ENCODE measurements around the gene METTL16. TPM values are rescaled to one million over a fixed set of nuclear protein-coding genes. Genes with fewer than 3 reads are reported as not detected.

The METTL16 gene
- total and polyA plus RNA-seq, 7 donors: 6.5 to 33.2 (median 18.3) TPM

DNA sequence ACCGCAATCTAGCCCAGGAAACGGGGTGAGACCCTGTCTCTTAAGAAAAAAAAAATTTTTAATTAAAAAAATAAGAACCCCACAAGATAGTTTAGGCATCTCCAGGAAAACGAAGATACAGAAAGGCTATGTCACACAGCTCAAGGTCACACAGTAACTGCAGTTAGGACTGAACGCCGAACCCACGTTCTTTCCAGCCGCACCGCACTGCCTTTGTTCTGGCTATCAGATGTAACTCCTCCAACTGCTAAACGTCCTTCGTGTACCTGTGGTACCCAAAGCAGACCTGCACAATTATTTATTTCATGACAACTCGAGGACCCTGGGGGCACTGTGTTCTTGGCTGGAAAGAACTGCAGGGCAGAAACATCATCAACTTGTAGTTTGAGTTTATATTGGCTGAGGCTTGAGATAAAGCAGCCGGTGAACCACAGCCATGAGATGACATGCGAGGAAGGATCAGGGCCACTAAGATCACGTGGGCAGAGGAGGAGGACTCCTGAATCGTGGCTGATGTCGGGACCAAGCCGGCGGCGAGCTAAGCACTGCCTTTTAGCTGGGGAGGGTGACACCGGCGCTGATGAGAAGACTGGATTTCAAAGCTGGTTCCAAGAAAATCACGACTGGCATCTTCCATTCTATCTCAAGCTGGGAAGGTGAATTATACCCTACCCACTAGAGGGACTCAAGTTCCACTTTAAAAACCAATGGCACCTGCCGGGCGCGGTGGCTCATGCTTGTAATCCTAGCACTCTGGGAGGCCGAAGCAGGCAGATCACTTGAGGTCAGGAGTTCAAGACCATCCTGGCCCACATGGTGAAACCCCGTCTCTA is 90.2 kb downstream of the METTL16 start:
- Histone ChIP-seq H3K4me3 (peak overlapping the region in 1 of 4 donors; percentile 16), H3K4me1 (peaks cover 0 to 44% (median 25%) of the 10 kb centered on the region in 4 donors), H3K27me3 (no peaks in the 10 kb centered on the region), H3K27ac (peak overlapping the region; percentile 49 to 80 (median 52)), H3K36me3 (peaks cover 4 to 25% (median 6%) of the 10 kb centered on the region in 4 donors), H3K9me3 (no peaks in the 10 kb centered on the region)
- intact Hi-C loops (cut with DNase I): loop anchor here (5.0 kb wide), 1 partner anchor 286 kb away; no protein-coding TSS in a partner anchor
- DNase-seq: no peak
- TF ChIP-seq EP300 (IDR thresholded peaks at IDR 0.05) (peak in 1 of 4 donors; percentile 6), POLR2A (IDR thresholded peaks at IDR 0.05) (no peak), POLR2AphosphoS5 (IDR thresholded peaks at IDR 0.05) (peak in 3 of 4 donors; percentile 31 to 63 (median 38))
- TF ChIP-seq, protein P1, sequence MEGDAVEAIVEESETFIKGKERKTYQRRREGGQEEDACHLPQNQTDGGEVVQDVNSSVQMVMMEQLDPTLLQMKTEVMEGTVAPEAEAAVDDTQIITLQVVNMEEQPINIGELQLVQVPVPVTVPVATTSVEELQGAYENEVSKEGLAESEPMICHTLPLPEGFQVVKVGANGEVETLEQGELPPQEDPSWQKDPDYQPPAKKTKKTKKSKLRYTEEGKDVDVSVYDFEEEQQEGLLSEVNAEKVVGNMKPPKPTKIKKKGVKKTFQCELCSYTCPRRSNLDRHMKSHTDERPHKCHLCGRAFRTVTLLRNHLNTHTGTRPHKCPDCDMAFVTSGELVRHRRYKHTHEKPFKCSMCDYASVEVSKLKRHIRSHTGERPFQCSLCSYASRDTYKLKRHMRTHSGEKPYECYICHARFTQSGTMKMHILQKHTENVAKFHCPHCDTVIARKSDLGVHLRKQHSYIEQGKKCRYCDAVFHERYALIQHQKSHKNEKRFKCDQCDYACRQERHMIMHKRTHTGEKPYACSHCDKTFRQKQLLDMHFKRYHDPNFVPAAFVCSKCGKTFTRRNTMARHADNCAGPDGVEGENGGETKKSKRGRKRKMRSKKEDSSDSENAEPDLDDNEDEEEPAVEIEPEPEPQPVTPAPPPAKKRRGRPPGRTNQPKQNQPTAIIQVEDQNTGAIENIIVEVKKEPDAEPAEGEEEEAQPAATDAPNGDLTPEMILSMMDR (IDR thresholded peaks at IDR 0.05): peak in 2 of 4 experiments; percentile 14 to 16
- 87% methylated on average over 27 of the region's 27 CpGs for WGBS, 2 donors

DNA sequence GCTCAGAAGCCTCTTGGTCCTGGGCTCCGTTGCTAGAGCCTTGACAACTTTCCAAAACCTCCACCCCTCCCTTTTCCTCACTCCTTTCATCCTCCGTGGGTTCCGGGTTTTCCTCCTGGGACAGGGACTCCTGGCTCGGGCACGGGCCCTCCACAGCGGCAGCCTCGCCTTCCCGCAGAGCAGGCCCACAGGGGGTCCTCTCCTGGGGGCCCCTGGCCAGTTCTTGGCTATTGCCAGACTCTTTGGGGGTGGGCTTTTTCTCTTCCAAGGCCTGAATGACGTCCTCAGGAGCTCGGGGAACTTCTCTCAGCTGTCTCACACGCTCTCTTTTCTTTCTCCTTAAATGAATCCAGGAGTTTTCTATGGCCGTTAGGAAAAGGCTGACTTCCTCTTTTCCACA is 91.5 kb downstream of the METTL16 start:
- H3K9me3 ChIP-seq: no peaks in the 10 kb centered on the region
- peaks cover 0 to 55% (median 30%) of the 10 kb centered on the region in 4 donors for H3K4me1 ChIP-seq
- H3K4me3 ChIP-seq: no peak overlapping the region
- H3K27ac ChIP-seq: peak overlapping the region in 2 of 4 donors; percentile 78 to 80
- H3K36me3 ChIP-seq: peaks cover 4 to 20% (median 6%) of the 10 kb centered on the region in 4 donors
- intact Hi-C loops (cut with DNase I): loop anchor here (5.0 kb wide), 1 partner anchor 287 kb away; no protein-coding TSS in a partner anchor
- no peaks in the 10 kb centered on the region for H3K27me3 ChIP-seq
- no peak for TF ChIP-seq EP300 (IDR thresholded peaks at IDR 0.05)
- no peak for TF ChIP-seq POLR2A (IDR thresholded peaks at IDR 0.05)
- no peak for TF ChIP-seq POLR2AphosphoS5 (IDR thresholded peaks at IDR 0.05)
- TF ChIP-seq, protein P1 (IDR thresholded peaks at IDR 0.05): no peak
- DNase-seq: no peak
- 87 to 91% methylated on average over 12 of the region's 12 CpGs for WGBS, 2 donors

DNA sequence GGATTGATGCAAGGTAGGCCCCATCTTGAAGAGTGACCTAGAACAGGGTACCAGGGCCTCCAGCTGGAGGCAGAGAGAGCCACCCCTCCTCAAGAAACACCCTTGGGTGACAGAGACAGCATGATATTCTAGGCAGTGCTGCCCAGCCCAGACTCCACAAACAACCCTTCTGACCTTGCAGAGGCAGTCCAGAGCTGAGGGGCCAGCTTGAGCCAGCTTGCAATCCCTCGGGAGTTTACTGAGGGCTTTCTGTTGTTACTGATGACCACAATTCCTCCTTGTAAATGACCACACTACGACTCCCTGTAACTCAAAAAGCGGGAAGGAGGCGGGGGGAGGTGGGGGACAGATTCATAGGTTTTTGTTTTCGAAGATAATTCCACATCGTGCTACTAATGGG is 92.2 kb downstream of the METTL16 start:
- peak overlapping the region; percentile 78 to 81 (median 80) for H3K27ac ChIP-seq
- no peak overlapping the region for H3K4me3 ChIP-seq
- no peaks in the 10 kb centered on the region for H3K27me3 ChIP-seq
- WGBS, 2 donors: 89 to 91% methylated on average over 6 of the region's 6 CpGs
- peaks cover 4 to 26% (median 6%) of the 10 kb centered on the region in 4 donors for H3K36me3 ChIP-seq
- TF ChIP-seq POLR2AphosphoS5 (IDR thresholded peaks at IDR 0.05) (no peak), POLR2A (IDR thresholded peaks at IDR 0.05) (no peak), EP300 (IDR thresholded peaks at IDR 0.05) (no peak)
- TF ChIP-seq, protein P1 (IDR thresholded peaks at IDR 0.05): no peak
- H3K4me1 ChIP-seq: peaks cover 0 to 55% (median 30%) of the 10 kb centered on the region in 4 donors
- intact Hi-C loops (cut with DNase I): loop anchor here (10.0 kb wide), 3 partner anchors 55 to 175 kb away; partner anchors contain the start of genes PAFAH1B1, SGSM2 and TSR1
- H3K9me3 ChIP-seq: no peaks in the 10 kb centered on the region
- DNase-seq: no peak

DNA sequence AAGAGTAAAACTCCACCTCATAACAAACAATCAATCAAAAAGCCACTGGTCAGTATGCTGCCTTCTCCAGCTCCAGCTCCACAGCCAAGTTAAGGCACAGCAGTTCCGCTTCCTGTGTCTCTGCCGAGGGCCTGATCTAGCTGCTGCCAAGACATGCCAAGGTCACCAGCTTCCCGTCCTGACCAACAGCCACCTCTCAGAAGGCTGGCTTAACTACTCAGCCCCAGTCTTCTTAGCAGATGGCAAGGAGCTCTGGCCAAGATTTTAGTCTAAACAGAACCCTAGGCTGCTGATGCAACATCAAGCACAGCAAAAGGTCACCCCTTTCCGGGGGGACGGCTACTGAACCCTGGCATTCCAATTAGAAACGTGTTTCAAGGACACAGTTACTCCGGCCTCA is 93.1 kb downstream of the METTL16 start:
- DNase-seq: peak; percentile 81
- Histone ChIP-seq H3K4me1 (peaks cover 0 to 55% (median 30%) of the 10 kb centered on the region in 4 donors), H3K36me3 (peaks cover 4 to 35% (median 6%) of the 10 kb centered on the region in 4 donors), H3K27me3 (no peaks in the 10 kb centered on the region), H3K4me3 (no peak overlapping the region), H3K27ac (peak overlapping the region; percentile 78 to 81 (median 80)), H3K9me3 (no peaks in the 10 kb centered on the region)
- TF ChIP-seq, protein P1 (IDR thresholded peaks at IDR 0.05): no peak
- TF ChIP-seq POLR2A (IDR thresholded peaks at IDR 0.05): no peak
- no peak for TF ChIP-seq EP300 (IDR thresholded peaks at IDR 0.05)
- TF ChIP-seq POLR2AphosphoS5 (IDR thresholded peaks at IDR 0.05): peak in 2 of 4 donors; percentile 15 to 27
- 80 to 81% methylated on average over 7 of the region's 7 CpGs for WGBS, 2 donors
- intact Hi-C loops (cut with DNase I): loop anchor here (10.0 kb wide), 3 partner anchors 54 to 176 kb away; partner anchors contain the start of genes PAFAH1B1, SGSM2 and TSR1
